DOHH2 (cell line): Measurements from ENCODE around the gene DPP6.

ENCODE experiments used
- H3F3A ChIP-seq: fragments of 200-600 bp; sonication (generic), shearing (Covaris generic); 2 replicates; pipeline ENCODE4 v1.6.0; 2016; ENCODE audit warnings: antibody characterized with exemption, mild to moderate bottlenecking; ENCODE audit not compliant: control insufficient read depth, insufficient read depth
- H3K27ac ChIP-seq: fragments of 200-600 bp; sonication (generic); 2 replicates; pipeline ENCODE4 v1.5.1; 2014; ENCODE audit warnings: low read depth, mild to moderate bottlenecking, low read length, moderate library complexity
- H3K27me3 ChIP-seq: fragments of 200-600 bp; sonication (generic); 2 replicates; pipeline ENCODE4 v1.6.1; 2014; ENCODE audit warnings: mild to moderate bottlenecking, low read length, mixed read lengths; ENCODE audit not compliant: control insufficient read depth
- H3K36me3 ChIP-seq: fragments of 200-600 bp; sonication (generic); 2 replicates; pipeline ENCODE4 v1.6.1; 2014; ENCODE audit warnings: mild to moderate bottlenecking, low read length, moderate library complexity, mixed read lengths; ENCODE audit not compliant: control insufficient read depth
- H3K4me1 ChIP-seq: fragments of 200-600 bp; sonication (generic); 2 replicates; pipeline ENCODE4 v1.6.1; 2014; ENCODE audit warnings: mild to moderate bottlenecking, low read length, mixed read lengths; ENCODE audit not compliant: control insufficient read depth
- H3K4me2 ChIP-seq: fragments of 200-600 bp; sonication (generic); 2 replicates; pipeline ENCODE4 v1.6.0; 2014; ENCODE audit warnings: mild to moderate bottlenecking, low read length, moderate library complexity
- H3K4me3 ChIP-seq: fragments of 200-600 bp; sonication (generic); 2 replicates; pipeline ENCODE4 v1.5.1; 2014; ENCODE audit warnings: mild to moderate bottlenecking, low read length, mixed read lengths
- H3K79me2 ChIP-seq: fragments of 200-600 bp; sonication (generic); 2 replicates; pipeline ENCODE4 v1.6.1; 2014; ENCODE audit warnings: mild to moderate bottlenecking, low read length, mixed read lengths; ENCODE audit not compliant: control insufficient read depth
- H3K9me2 ChIP-seq: fragments of 200-600 bp; sonication (generic); replicated peaks from 2 replicates; pipeline ENCODE4 v1.6.1; 2014; ENCODE audit warnings: mild to moderate bottlenecking, low read length, mixed read lengths; ENCODE audit not compliant: control insufficient read depth
- H3K9me3 ChIP-seq: fragments of 200-600 bp; sonication (generic); 2 replicates; pipeline ENCODE4 v1.6.1; 2014; ENCODE audit warnings: antibody characterized with exemption, low read length, mixed read lengths; ENCODE audit not compliant: control insufficient read depth, insufficient read depth
- H4K20me1 ChIP-seq: fragments of 200-600 bp; sonication (generic); 2 replicates; pipeline ENCODE4 v1.6.0; 2014; ENCODE audit warnings: low read depth, mild to moderate bottlenecking, antibody characterized with exemption, low read length, moderate library complexity; ENCODE audit not compliant: control insufficient read depth, insufficient read depth
- CTCF ChIP-seq: fragments of 200-600 bp; sonication (generic); IDR thresholded peaks from one replicate; pipeline ENCODE4 v1.5.1; 2014; ENCODE audit warnings: antibody characterized with exemption, mild to moderate bottlenecking, low read depth, low read length; ENCODE audit not compliant: poor library complexity, severe bottlenecking
- EZH2phosphoT487 ChIP-seq: fragments of 200-600 bp; sonication (generic); IDR thresholded peaks from 2 replicates; pipeline ENCODE4 v1.6.1; 2017; ENCODE audit warnings: borderline replicate concordance, mild to moderate bottlenecking, antibody characterized with exemption, low read length, moderate library complexity, mixed read lengths

Gene DPP6

GRCh38 chr7:154942691-154943090 lies 890.5 kb downstream of the DPP6 start:
- peaks cover 55% of the 10 kb centered on the region for H3K36me3 ChIP-seq

More at GRCh38 chr7:154942691-154943090, 890.5 kb downstream of the DPP6 start:
- Histone ChIP-seq H3F3A (peaks cover 9% of the 10 kb centered on the region; the same call in 1 of the 2 replicates), H3K27ac (no peak overlapping the region), H3K9me2 (no peaks in the 10 kb centered on the region), H3K4me3 (no peak overlapping the region), H3K4me1 (no peaks in the 10 kb centered on the region), H3K79me2 (no peaks in the 10 kb centered on the region), H4K20me1 (no peaks in the 10 kb centered on the region), H3K4me2 (no peak overlapping the region), H3K9me3 (no peaks in the 10 kb centered on the region), H3K27me3 (no peaks in the 10 kb centered on the region)
- no peak for TF ChIP-seq CTCF
- no peak for TF ChIP-seq EZH2phosphoT487
